Astrocyte (in vitro differentiated cells and primary cell): ENCODE results near the gene EMID1. TPM values are rescaled to one million over a fixed set of nuclear protein-coding genes. Genes with fewer than 3 reads are reported as not detected.

Source experiments
- DNase-seq: peaks from one replicate; pipeline ENCODE4 v3.0.0-alpha.2; 2010; ENCODE audit warnings: low read depth
- FAIRE-seq: peaks from 2 replicates; lab custom pipeline; 2011; peaks lifted over from hg19 to GRCh38; lab: Jason Lieb, UNC
- H2AFZ ChIP-seq: 2 replicates; pipeline ENCODE4 v1.6.0; 2012; ENCODE audit warnings: low read depth, low read length, inconsistent platforms
- H3K27ac ChIP-seq: 2 replicates; pipeline ENCODE4 v1.5.1; 2011; ENCODE audit warnings: low read depth, low read length, inconsistent platforms
- H3K27me3 ChIP-seq: 2 replicates; pipeline ENCODE4 v1.6.0; 2011; ENCODE audit warnings: low read length, inconsistent platforms; ENCODE audit not compliant: insufficient read depth
- H3K36me3 ChIP-seq: 2 replicates; pipeline ENCODE4 v1.5.1; 2011; ENCODE audit warnings: low read length, inconsistent platforms; ENCODE audit not compliant: insufficient read depth
- H3K4me1 ChIP-seq: 2 replicates; pipeline ENCODE4 v1.5.1; 2011; ENCODE audit warnings: low read length, inconsistent platforms; ENCODE audit not compliant: insufficient read depth
- H3K4me2 ChIP-seq: 2 replicates; pipeline ENCODE4 v1.6.0; 2012; ENCODE audit warnings: low read length, inconsistent platforms
- H3K4me3 ChIP-seq: 2 replicates; pipeline ENCODE4 v1.5.1; 2011; ENCODE audit warnings: low read depth, mild to moderate bottlenecking, low read length, inconsistent platforms; ENCODE audit not compliant: insufficient read depth
- H3K79me2 ChIP-seq: 2 replicates; pipeline ENCODE4 v1.6.0; 2012; ENCODE audit warnings: mild to moderate bottlenecking, low read length, inconsistent platforms; ENCODE audit not compliant: insufficient read depth
- H3K9ac ChIP-seq: 2 replicates; pipeline ENCODE4 v1.6.0; 2012; ENCODE audit warnings: mild to moderate bottlenecking, low read length, inconsistent platforms
- H3K9me3 ChIP-seq: 2 replicates; pipeline ENCODE4 v1.5.1; 2012; ENCODE audit warnings: low read depth, mild to moderate bottlenecking, low read length, inconsistent platforms; ENCODE audit not compliant: insufficient read depth
- H4K20me1 ChIP-seq: 2 replicates; pipeline ENCODE4 v1.6.0; 2012; ENCODE audit warnings: low read length, inconsistent platforms; ENCODE audit not compliant: insufficient read depth
- H3K27ac Mint-ChIP-seq: one replicate; pipeline ENCODE4 v1.8.0; 2021; ENCODE audit warnings: mild to moderate bottlenecking, mixed read lengths; ENCODE audit not compliant: unreplicated experiment
- H3K27me3 Mint-ChIP-seq: one replicate; pipeline ENCODE4 v1.8.0; 2021; ENCODE audit warnings: low read depth, mixed read lengths; ENCODE audit not compliant: unreplicated experiment
- H3K36me3 Mint-ChIP-seq: one replicate; pipeline ENCODE4 v1.8.0; 2021; ENCODE audit warnings: low read depth, mixed read lengths; ENCODE audit not compliant: unreplicated experiment
- H3K4me1 Mint-ChIP-seq: one replicate; pipeline ENCODE4 v1.8.0; 2021; ENCODE audit warnings: low read depth, mixed read lengths; ENCODE audit not compliant: unreplicated experiment
- H3K4me3 Mint-ChIP-seq: one replicate; pipeline ENCODE4 v1.8.0; 2021; ENCODE audit warnings: mild to moderate bottlenecking, moderate library complexity, mixed read lengths; ENCODE audit not compliant: unreplicated experiment
- H3K9me3 Mint-ChIP-seq: one replicate; pipeline ENCODE4 v1.8.0; 2021; ENCODE audit warnings: mild to moderate bottlenecking, mixed read lengths; ENCODE audit not compliant: unreplicated experiment
- CTCF ChIP-seq: IDR thresholded peaks from 2 replicates; pipeline ENCODE4 v1.5.1; 2011; ENCODE audit warnings: low read depth, mild to moderate bottlenecking, inconsistent platforms, low read length, moderate library complexity; ENCODE audit not compliant: insufficient read depth
- EZH2 ChIP-seq: IDR thresholded peaks from 2 replicates; pipeline ENCODE4 v1.6.1; 2012; ENCODE audit warnings: mild to moderate bottlenecking, low read length, inconsistent platforms; ENCODE audit not compliant: insufficient read depth
- total RNA-seq: library from RNA; stranded (reverse); gene quantifications from 2 replicates; pipeline ENCODE4 v1.2.1, GENCODE V29; 2021

The EMID1 gene
- total RNA-seq, 1 donor from 2014 or later, result 0.34 TPM

- H4K20me1 ChIP-seq, result no peaks in the 10 kb centered on the region
- H3K27me3 ChIP-seq, result no peaks in the 10 kb centered on the region
- DNase-seq, result no peak
- Mint-ChIP-seq H3K27me3 (peaks cover 21% of the 10 kb centered on the region), H3K36me3 (no peaks in the 10 kb centered on the region), H3K4me1 (no peaks in the 10 kb centered on the region), H3K4me3 (no peak overlapping the region), H3K9me3 (peaks cover 2% of the 10 kb centered on the region), H3K27ac (no peak overlapping the region)
- H3K27ac ChIP-seq, result no peak overlapping the region
- H3K4me3 ChIP-seq, result no peak overlapping the region
- H3K4me1 ChIP-seq, result no peaks in the 10 kb centered on the region
- H3K36me3 ChIP-seq, result no peaks in the 10 kb centered on the region
- no peaks in the 10 kb centered on the region for H3K9me3 ChIP-seq
- H3K4me2 ChIP-seq, result no peak overlapping the region
- no peak for FAIRE-seq
- TF ChIP-seq CTCF (no peak), EZH2 (no peak)
- no peak overlapping the region for H2AFZ ChIP-seq
- H3K79me2 ChIP-seq, result no peaks in the 10 kb centered on the region
- H3K9ac ChIP-seq, result no peak overlapping the region
Observed at GRCh38 chr22:29190051-29190450, 15.6 kb upstream of the EMID1 start.

- DNase-seq, result no peak
- Histone ChIP-seq H4K20me1 (no peaks in the 10 kb centered on the region), H3K4me1 (no peaks in the 10 kb centered on the region), H3K9ac (no peak overlapping the region), H3K79me2 (no peaks in the 10 kb centered on the region), H3K36me3 (no peaks in the 10 kb centered on the region), H3K4me3 (no peak overlapping the region), H3K9me3 (no peaks in the 10 kb centered on the region), H3K4me2 (no peak overlapping the region), H3K27ac (no peak overlapping the region), H3K27me3 (no peaks in the 10 kb centered on the region), H2AFZ (no peak overlapping the region)
- Mint-ChIP-seq H3K9me3 (peaks cover 3% of the 10 kb centered on the region), H3K4me1 (no peaks in the 10 kb centered on the region), H3K4me3 (no peak overlapping the region), H3K36me3 (no peaks in the 10 kb centered on the region), H3K27me3 (peaks cover 21% of the 10 kb centered on the region), H3K27ac (no peak overlapping the region)
- no peak for FAIRE-seq
- no peak for TF ChIP-seq EZH2
- TF ChIP-seq CTCF, result no peak
Observed at GRCh38 chr22:29190918-29191317, 14.8 kb upstream of the EMID1 start.

GRCh38 chr22:29193021-29193420 lies 12.7 kb upstream of the EMID1 start:
- H3K9ac ChIP-seq, result no peak overlapping the region
- no peaks in the 10 kb centered on the region for H3K4me1 ChIP-seq
- FAIRE-seq (no peak), DNase-seq (no peak)
- H3K79me2 ChIP-seq, result no peaks in the 10 kb centered on the region
- Mint-ChIP-seq H3K4me3 (no peak overlapping the region), H3K27ac (no peak overlapping the region), H3K9me3 (peaks cover 3% of the 10 kb centered on the region), H3K27me3 (peaks cover 21% of the 10 kb centered on the region), H3K4me1 (no peaks in the 10 kb centered on the region), H3K36me3 (no peaks in the 10 kb centered on the region)
- no peak overlapping the region for H3K27ac ChIP-seq
- no peaks in the 10 kb centered on the region for H4K20me1 ChIP-seq
- H3K27me3 ChIP-seq, result no peaks in the 10 kb centered on the region
- no peak overlapping the region for H3K4me3 ChIP-seq
- TF ChIP-seq EZH2 (no peak), CTCF (no peak)
- H3K4me2 ChIP-seq, result no peak overlapping the region
- H3K9me3 ChIP-seq, result no peaks in the 10 kb centered on the region
- no peak overlapping the region for H2AFZ ChIP-seq
- H3K36me3 ChIP-seq, result no peaks in the 10 kb centered on the region
